Liver (tissue), 9 donors: ENCODE results near the gene OSGIN1. TPM values are rescaled to one million over a fixed set of nuclear protein-coding genes. Genes with fewer than 3 reads are reported as not detected.

ENCODE experiments used
- DNase-seq: peaks from one replicate; pipeline ENCODE4 v3.0.0-alpha.2; 2017; ENCODE audit warnings: low spot score
- H3K27ac ChIP-seq, 2 donors: one replicate each; pipeline ENCODE4 v1.7.0; 2013; ENCODE audit warnings: inconsistent platforms in 2 of 2, low read length in 2 of 2, control low read depth in 1 of 2, low read depth in 1 of 2, mild to moderate bottlenecking in 1 of 2
- H3K27me3 ChIP-seq, 4 donors: one replicate each; pipeline versions ENCODE4 v1.6.1 to v1.7.0; 2013; ENCODE audit warnings: low read length in 3 of 4, inconsistent platforms in 1 of 4, mild to moderate bottlenecking in 1 of 4, moderate library complexity in 1 of 4; ENCODE audit not compliant: control insufficient read depth in 4 of 4, insufficient read depth in 4 of 4
- H3K36me3 ChIP-seq, 4 donors: one replicate each; pipeline versions ENCODE4 v1.6.1 to v1.7.0; 2013; ENCODE audit warnings: low read length in 3 of 4, mild to moderate bottlenecking in 3 of 4, low read depth in 1 of 4, moderate library complexity in 1 of 4; ENCODE audit not compliant: control insufficient read depth in 4 of 4, insufficient read depth in 3 of 4
- H3K4me1 ChIP-seq, 4 donors: one replicate each; pipeline versions ENCODE4 v1.6.1 to v1.7.0; 2013; ENCODE audit warnings: low read length in 3 of 4, mild to moderate bottlenecking in 3 of 4, moderate library complexity in 1 of 4; ENCODE audit not compliant: control insufficient read depth in 4 of 4, insufficient read depth in 4 of 4
- H3K4me3 ChIP-seq, 3 donors: one replicate each; pipeline versions ENCODE4 v1.6.1 to v1.7.0; 2013; ENCODE audit warnings: low read length in 3 of 3, control low read depth in 1 of 3, low read depth in 1 of 3, mild to moderate bottlenecking in 1 of 3
- H3K9ac ChIP-seq, 2 donors: one replicate each; pipeline ENCODE4 v1.7.0; 2013; ENCODE audit warnings: low read length in 2 of 2, mild to moderate bottlenecking in 2 of 2, moderate library complexity in 2 of 2, control low read depth in 1 of 2, low read depth in 1 of 2
- H3K9me3 ChIP-seq, 4 donors: one replicate each; pipeline versions ENCODE4 v1.6.1 to v1.7.0; 2013; ENCODE audit warnings: low read length in 3 of 4; ENCODE audit not compliant: control insufficient read depth in 4 of 4
- ATF3 ChIP-seq: IDR thresholded peaks from 2 replicates; pipeline ENCODE4 v1.6.1; 2016; ENCODE audit warnings: antibody characterized with exemption
- EGR1 ChIP-seq, 2 donors: IDR thresholded peaks; 2 replicates each; pipeline ENCODE4 v1.6.1; 2016 to 2018; ENCODE audit warnings: antibody characterized with exemption in 2 of 2, low read depth in 2 of 2
- FOXA1 ChIP-seq: IDR thresholded peaks from 2 replicates; pipeline ENCODE4 v1.6.1; 2016; ENCODE audit warnings: antibody characterized with exemption
- FOXA2 ChIP-seq: IDR thresholded peaks from 2 replicates; pipeline ENCODE4 v1.6.1; 2016; ENCODE audit warnings: antibody characterized with exemption
- GABPA ChIP-seq, 2 donors: IDR thresholded peaks in 1 of 2; conservative IDR thresholded peaks in 1 of 2; 2 replicates each; pipeline ENCODE4 v1.6.1; 2016; ENCODE audit warnings: antibody characterized with exemption in 2 of 2, mild to moderate bottlenecking in 1 of 2, moderate library complexity in 1 of 2
- HNF4A ChIP-seq, 2 donors: conservative IDR thresholded peaks; 2 replicates each; pipeline ENCODE4 v1.6.1; 2016; ENCODE audit warnings: antibody characterized with exemption in 2 of 2, mild to moderate bottlenecking in 2 of 2
- JUND ChIP-seq, 2 donors: IDR thresholded peaks; 2 replicates each; pipeline ENCODE4 v1.6.1; 2016; ENCODE audit warnings: antibody characterized with exemption in 2 of 2
- NR2F2 ChIP-seq: IDR thresholded peaks from 2 replicates; pipeline ENCODE4 v1.6.1; 2016; ENCODE audit warnings: antibody characterized with exemption
- RAD21 ChIP-seq, 2 donors: IDR thresholded peaks; 2 replicates each; pipeline ENCODE4 v1.6.1; 2016; ENCODE audit warnings: antibody characterized with exemption in 2 of 2, mild to moderate bottlenecking in 2 of 2
- REST ChIP-seq: IDR thresholded peaks from 2 replicates; pipeline ENCODE4 v1.6.1; 2016; ENCODE audit warnings: antibody characterized with exemption, mild to moderate bottlenecking
- RXRA ChIP-seq, 2 donors: IDR thresholded peaks; 2 replicates each; pipeline ENCODE4 v1.6.1; 2017 to 2018; ENCODE audit warnings: antibody characterized with exemption in 2 of 2, mild to moderate bottlenecking in 1 of 2
- TAF1 ChIP-seq: conservative IDR thresholded peaks from 2 replicates; pipeline ENCODE4 v1.6.1; 2016; ENCODE audit warnings: antibody characterized with exemption, mild to moderate bottlenecking
- YY1 ChIP-seq: IDR thresholded peaks from 2 replicates; pipeline ENCODE4 v1.6.1; 2016; ENCODE audit warnings: antibody characterized with exemption, mild to moderate bottlenecking
- WGBS: extraction: QIAGEN DNeasy Blood & Tissue Kit; methylation state at CpG from one replicate; pipeline ENCODE4 v1.1.7; 2013; 5-methylcytosine and 5-hydroxymethylcytosine counted together
- polyA plus RNA-seq, 2 donors: library from polyadenylated mRNA; stranded (reverse) in 1 of 2; unstranded in 1 of 2; fragments of 200-250 nt in 1 of 2; fragments of >200 nt in 1 of 2; fragmentation: Nextera tagmentation in 1 of 2; extraction: Ambion mirVana in 1 of 2; gene quantifications; one replicate each; pipeline versions ENCODE4 v1.2.1 to v1.2.3, GENCODE V29; 2013 to 2015
- total RNA-seq, 2 donors: library from RNA; depleted of rRNA; stranded (reverse); fragments of >200 nt; gene quantifications; one replicate each; pipeline ENCODE4 v1.2.3, GENCODE V29; 2014
- TF ChIP-seq, protein P1 (sequence below): IDR thresholded peaks from 2 replicates; pipeline ENCODE4 v1.6.1; 2016; ENCODE audit warnings: antibody characterized with exemption
- TF ChIP-seq, protein P2 (sequence below): IDR thresholded peaks from 2 replicates; pipeline ENCODE4 v1.6.1; 2016; ENCODE audit warnings: antibody characterized with exemption
- TF ChIP-seq, protein P3 (sequence below): fragments of 150-350 bp; IDR thresholded peaks from 2 replicates; pipeline ENCODE4 v1.5.1; 2017; ENCODE audit warnings: improper control_type of control experiment, low read depth, low read length; ENCODE audit not compliant: missing input control
- donor health status: healthy.
- donor health status: healthy.
- donor health status: healthy.
- donor health status: healthy.
- donor health status: healthy.

OSGIN1 gene
- total and polyA plus RNA-seq, 4 donors, result 7.1 to 90.4 (median 60.4) TPM

DNA sequence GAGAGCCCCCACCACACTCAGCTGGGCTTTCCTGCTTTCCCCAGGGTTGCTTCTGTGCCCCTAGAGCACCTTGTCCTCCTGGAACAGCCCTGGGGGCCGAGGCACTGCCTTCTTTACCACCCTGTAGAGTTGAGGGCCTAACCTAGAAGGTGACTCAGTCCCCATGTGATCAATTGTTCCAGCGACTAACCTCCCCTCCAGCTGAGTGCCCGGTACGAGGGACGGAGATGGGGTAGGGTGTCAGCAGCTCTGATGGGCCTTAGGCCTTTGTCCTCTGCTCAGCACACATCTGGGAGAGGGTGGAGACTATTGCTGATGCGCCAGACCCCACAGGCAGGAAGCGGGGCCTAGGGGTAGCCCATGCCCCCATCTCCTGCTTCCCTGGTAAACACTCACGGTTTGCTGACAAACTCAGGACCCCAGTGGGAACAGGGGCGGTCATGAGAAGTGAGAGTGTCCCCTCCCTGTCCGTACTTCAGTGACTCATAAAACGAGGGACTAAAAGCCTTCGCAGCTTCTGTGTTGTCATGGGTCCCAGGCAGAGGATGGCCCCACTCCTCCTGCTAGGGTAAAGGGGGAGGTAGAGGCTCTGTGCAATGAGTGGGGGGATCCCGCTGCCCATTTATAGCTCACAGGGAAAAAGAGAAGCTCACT is 48.1 kb downstream of the OSGIN1 start:
- H3K4me1 ChIP-seq, result no peaks in the 10 kb centered on the region
- H3K9ac ChIP-seq, result no peak overlapping the region
- H3K36me3 ChIP-seq, result peaks cover 0 to 23% (median 12%) of the 10 kb centered on the region in 4 donors
- H3K9me3 ChIP-seq, result no peaks in the 10 kb centered on the region
- H3K27ac ChIP-seq, result no peak overlapping the region
- WGBS, result 91% methylated on average over 13 of the region's 13 CpGs
- H3K4me3 ChIP-seq, result no peak overlapping the region
- H3K27me3 ChIP-seq, result no peaks in the 10 kb centered on the region
- no peak for DNase-seq
- TF ChIP-seq, protein P1, sequence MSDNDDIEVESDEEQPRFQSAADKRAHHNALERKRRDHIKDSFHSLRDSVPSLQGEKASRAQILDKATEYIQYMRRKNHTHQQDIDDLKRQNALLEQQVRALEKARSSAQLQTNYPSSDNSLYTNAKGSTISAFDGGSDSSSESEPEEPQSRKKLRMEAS, result no peak
- TF ChIP-seq ATF3, result no peak
- TF ChIP-seq JUND (IDR thresholded peaks at IDR 0.05), result no peak
- no peak for TF ChIP-seq FOXA2
- no peak for TF ChIP-seq TAF1
- TF ChIP-seq, protein P2, sequence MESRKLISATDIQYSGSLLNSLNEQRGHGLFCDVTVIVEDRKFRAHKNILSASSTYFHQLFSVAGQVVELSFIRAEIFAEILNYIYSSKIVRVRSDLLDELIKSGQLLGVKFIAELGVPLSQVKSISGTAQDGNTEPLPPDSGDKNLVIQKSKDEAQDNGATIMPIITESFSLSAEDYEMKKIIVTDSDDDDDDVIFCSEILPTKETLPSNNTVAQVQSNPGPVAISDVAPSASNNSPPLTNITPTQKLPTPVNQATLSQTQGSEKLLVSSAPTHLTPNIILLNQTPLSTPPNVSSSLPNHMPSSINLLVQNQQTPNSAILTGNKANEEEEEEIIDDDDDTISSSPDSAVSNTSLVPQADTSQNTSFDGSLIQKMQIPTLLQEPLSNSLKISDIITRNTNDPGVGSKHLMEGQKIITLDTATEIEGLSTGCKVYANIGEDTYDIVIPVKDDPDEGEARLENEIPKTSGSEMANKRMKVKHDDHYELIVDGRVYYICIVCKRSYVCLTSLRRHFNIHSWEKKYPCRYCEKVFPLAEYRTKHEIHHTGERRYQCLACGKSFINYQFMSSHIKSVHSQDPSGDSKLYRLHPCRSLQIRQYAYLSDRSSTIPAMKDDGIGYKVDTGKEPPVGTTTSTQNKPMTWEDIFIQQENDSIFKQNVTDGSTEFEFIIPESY, result no peak
- no peak for TF ChIP-seq RXRA (IDR thresholded peaks at IDR 0.05)
- no peak for TF ChIP-seq REST

- Histone ChIP-seq H3K27me3 (no peaks in the 10 kb centered on the region), H3K36me3 (peaks cover 0 to 17% (median 12%) of the 10 kb centered on the region in 4 donors)
- 95% methylated on average over 7 of the region's 7 CpGs for WGBS
These were observed 48.7 kb downstream of the OSGIN1 start for GRCh38 chr16:84001726-84002125.

GRCh38 chr16:84003038-84003437 is 50.0 kb downstream of the OSGIN1 start:
- no peak overlapping the region for H3K9ac ChIP-seq
- no peak overlapping the region for H3K27ac ChIP-seq
- DNase-seq, result no peak
- H3K9me3 ChIP-seq, result no peaks in the 10 kb centered on the region
- WGBS, result 89% methylated on average over 12 of the region's 12 CpGs
- H3K27me3 ChIP-seq, result no peaks in the 10 kb centered on the region
- no peaks in the 10 kb centered on the region for H3K4me1 ChIP-seq
- peaks cover 0 to 15% (median 10%) of the 10 kb centered on the region in 4 donors for H3K36me3 ChIP-seq
- no peak overlapping the region for H3K4me3 ChIP-seq
- TF ChIP-seq NR2F2 (no peak), RXRA (IDR thresholded peaks at IDR 0.05) (no peak), FOXA2 (no peak), ATF3 (no peak), EGR1 (IDR thresholded peaks at IDR 0.05; ENCODE audit: low read depth in 2 of 2) (no peak), GABPA (IDR thresholded peaks at IDR 0.05 in 1 of 2, conservative IDR thresholded peaks at IDR 0.05 in 1 of 2) (no peak), TAF1 (no peak), YY1 (no peak), JUND (IDR thresholded peaks at IDR 0.05) (no peak), FOXA1 (no peak), RAD21 (IDR thresholded peaks at IDR 0.05) (no peak)
- TF ChIP-seq, protein P2, result no peak
- TF ChIP-seq, protein P3, sequence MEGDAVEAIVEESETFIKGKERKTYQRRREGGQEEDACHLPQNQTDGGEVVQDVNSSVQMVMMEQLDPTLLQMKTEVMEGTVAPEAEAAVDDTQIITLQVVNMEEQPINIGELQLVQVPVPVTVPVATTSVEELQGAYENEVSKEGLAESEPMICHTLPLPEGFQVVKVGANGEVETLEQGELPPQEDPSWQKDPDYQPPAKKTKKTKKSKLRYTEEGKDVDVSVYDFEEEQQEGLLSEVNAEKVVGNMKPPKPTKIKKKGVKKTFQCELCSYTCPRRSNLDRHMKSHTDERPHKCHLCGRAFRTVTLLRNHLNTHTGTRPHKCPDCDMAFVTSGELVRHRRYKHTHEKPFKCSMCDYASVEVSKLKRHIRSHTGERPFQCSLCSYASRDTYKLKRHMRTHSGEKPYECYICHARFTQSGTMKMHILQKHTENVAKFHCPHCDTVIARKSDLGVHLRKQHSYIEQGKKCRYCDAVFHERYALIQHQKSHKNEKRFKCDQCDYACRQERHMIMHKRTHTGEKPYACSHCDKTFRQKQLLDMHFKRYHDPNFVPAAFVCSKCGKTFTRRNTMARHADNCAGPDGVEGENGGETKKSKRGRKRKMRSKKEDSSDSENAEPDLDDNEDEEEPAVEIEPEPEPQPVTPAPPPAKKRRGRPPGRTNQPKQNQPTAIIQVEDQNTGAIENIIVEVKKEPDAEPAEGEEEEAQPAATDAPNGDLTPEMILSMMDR, result no peak

More at GRCh38 chr16:84001726-84002125, 48.7 kb downstream of the OSGIN1 start:
- TF ChIP-seq FOXA1 (no peak), EGR1 (IDR thresholded peaks at IDR 0.05; ENCODE audit: low read depth in 2 of 2) (no peak), HNF4A (conservative IDR thresholded peaks at IDR 0.05) (no peak), JUND (IDR thresholded peaks at IDR 0.05) (no peak)
- Histone ChIP-seq H3K4me3 (no peak overlapping the region), H3K27ac (no peak overlapping the region), H3K4me1 (no peaks in the 10 kb centered on the region), H3K9me3 (no peaks in the 10 kb centered on the region), H3K9ac (no peak overlapping the region)
- DNase-seq, result no peak
